GM10266 (cell line): ENCODE measurements around the gene HOATZ.

Experiments
- DNase-seq: peaks from one replicate; pipeline ENCODE4 v3.0.0; 2012; ENCODE audit errors: extremely low spot score
- CTCF ChIP-seq: IDR thresholded peaks from 2 replicates; pipeline ENCODE4 v1.5.1; 2012; ENCODE audit warnings: mild to moderate bottlenecking, low read depth; ENCODE audit not compliant: control insufficient read depth, insufficient read depth; ENCODE audit errors: missing control alignments

The HOATZ gene

GRCh38 chr11:111527279-111527678 lies 12.7 kb downstream of the HOATZ start:
- no peak for TF ChIP-seq CTCF
- DNase-seq: no peak

- no peak for TF ChIP-seq CTCF
- no peak for DNase-seq
Measured at GRCh38 chr11:111528557-111528956, 14.0 kb downstream of the HOATZ start.

- no peak for TF ChIP-seq CTCF
- DNase-seq: no peak
Measured at GRCh38 chr11:111530091-111530490, 15.5 kb downstream of the HOATZ start.

- no peak for DNase-seq
- no peak for TF ChIP-seq CTCF
Measured at GRCh38 chr11:111531136-111531535, 16.6 kb downstream of the HOATZ start.

GRCh38 chr11:111531687-111532364 lies 17.2 kb downstream of the HOATZ start:
- no peak for TF ChIP-seq CTCF
- DNase-seq: peak; percentile 72

- TF ChIP-seq CTCF: no peak
- DNase-seq: no peak
Measured at GRCh38 chr11:111532365-111532709, 17.8 kb downstream of the HOATZ start.

- no peak for DNase-seq
- TF ChIP-seq CTCF: no peak
Measured at GRCh38 chr11:111535281-111535680, 20.7 kb downstream of the HOATZ start.
